ENCODE data around the gene JDP2.

JDP2 gene

DNA sequence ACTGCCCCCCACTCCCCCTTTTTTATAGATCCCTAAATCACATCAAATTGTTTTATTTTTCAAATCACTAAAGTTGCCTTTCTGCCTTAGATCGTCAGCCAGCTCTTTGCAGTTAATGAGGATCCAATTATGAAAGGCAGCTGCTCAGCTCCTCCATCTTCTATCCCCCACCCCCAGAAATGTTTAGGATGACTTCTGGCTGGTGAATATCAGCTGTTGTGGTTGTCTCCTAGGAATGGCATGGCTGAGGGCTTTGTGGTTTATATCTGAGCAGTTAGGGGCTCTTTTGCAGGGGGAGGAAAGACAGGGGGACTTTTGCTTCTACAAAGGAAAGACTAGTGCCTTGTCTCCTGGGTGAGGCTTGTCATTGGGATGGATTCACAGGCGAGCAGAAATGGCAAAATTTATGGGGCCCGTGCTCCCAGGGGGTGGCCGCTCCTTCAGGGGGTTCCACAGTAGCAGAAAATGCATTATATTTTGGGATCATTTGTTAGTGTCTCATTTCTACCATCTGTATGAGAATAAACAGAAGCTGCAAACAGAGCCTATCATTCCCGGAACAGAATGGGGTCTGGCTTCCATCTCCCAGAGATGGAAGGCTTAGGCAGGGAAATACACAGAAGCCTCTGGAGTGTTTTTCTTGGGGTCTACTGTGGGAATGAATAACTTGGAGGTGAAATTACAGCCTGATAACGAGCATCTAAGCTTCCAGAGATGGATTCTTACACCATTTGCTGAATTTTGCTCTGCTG lies 6.5 kb downstream of the JDP2 start:
- no peak for DNase-seq (ENCODE audit: extremely low spot score)
- ChIA-PET POLR2A (no interaction called here), CTCF (no interaction called here)
- TF ChIP-seq HDGF (IDR thresholded peaks at IDR 0.05; ENCODE audit: borderline replicate concordance) (no peak), CTBP1 (IDR thresholded peaks at IDR 0.05; ENCODE audit: borderline replicate concordance) (no peak), ELF4 (IDR thresholded peaks at IDR 0.05) (no peak), SUZ12 (IDR thresholded peaks at IDR 0.05) (no peak), FOXA1 (IDR thresholded peaks at IDR 0.05) (no peak), FOXM1 (IDR thresholded peaks at IDR 0.05; ENCODE audit: borderline replicate concordance) (no peak)

DNA sequence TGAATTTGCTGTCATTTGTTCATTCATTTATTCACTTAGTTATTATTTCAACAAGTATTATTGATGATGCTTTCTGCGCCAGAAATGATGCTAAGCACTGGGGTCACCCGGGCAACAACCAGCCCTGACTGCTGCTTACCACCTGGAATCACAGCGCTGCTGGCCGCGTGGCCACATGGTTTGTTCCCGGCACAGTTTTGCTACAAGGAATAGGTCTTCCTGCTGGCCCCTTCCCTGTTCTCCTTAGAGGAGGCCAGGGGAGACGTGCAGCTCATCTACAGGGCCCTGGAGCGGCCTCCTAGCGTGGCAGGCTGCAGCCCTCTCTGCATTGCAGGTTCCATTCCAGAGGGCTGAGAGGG lies 7.0 kb downstream of the JDP2 start:
- ChIA-PET CTCF (no interaction called here), POLR2A (no interaction called here)
- no peak for DNase-seq (ENCODE audit: extremely low spot score)
- no peak for TF ChIP-seq L3MBTL2 (conservative IDR thresholded peaks at IDR 0.05)
- no peak for TF ChIP-seq CTBP1 (IDR thresholded peaks at IDR 0.05; ENCODE audit: borderline replicate concordance)

DNA sequence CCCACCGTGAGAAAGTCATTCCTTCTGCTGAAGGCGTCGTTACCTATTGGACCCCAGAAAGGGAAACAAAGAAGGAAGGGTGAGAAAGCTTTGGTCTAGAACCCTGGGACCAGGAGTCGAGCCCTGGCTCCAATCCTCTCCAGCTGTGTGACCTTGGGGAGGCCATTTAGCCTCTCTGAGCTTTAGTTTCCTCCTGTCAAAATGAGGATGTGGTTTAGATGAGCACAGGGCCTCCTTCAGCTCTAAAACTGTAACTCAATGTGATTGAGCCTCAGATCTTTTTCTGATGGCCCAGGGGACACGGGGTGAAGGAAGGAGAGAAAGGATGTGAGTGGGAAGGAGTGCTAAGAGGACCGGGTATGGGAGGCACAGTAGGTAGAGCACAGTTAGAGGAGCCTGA lies 7.7 kb downstream of the JDP2 start:
- ChIA-PET POLR2A (no interaction called here), CTCF (no interaction called here)
- no peak for TF ChIP-seq FOXK2 (IDR thresholded peaks at IDR 0.05)
- TF ChIP-seq LEF1 (IDR thresholded peaks at IDR 0.05; ENCODE audit: borderline replicate concordance): no peak
- no peak for TF ChIP-seq ZNF384 (IDR thresholded peaks at IDR 0.05)
- no peak for TF ChIP-seq BHLHE40 (IDR thresholded peaks at IDR 0.05; ENCODE audit: borderline replicate concordance)
- TF ChIP-seq HDGF (IDR thresholded peaks at IDR 0.05; ENCODE audit: borderline replicate concordance): no peak
- no peak for TF ChIP-seq TARDBP (IDR thresholded peaks at IDR 0.05)
- no peak for TF ChIP-seq SUZ12 (IDR thresholded peaks at IDR 0.05)
- no peak for TF ChIP-seq ARNT (IDR thresholded peaks at IDR 0.05)
- TF ChIP-seq, protein P1, sequence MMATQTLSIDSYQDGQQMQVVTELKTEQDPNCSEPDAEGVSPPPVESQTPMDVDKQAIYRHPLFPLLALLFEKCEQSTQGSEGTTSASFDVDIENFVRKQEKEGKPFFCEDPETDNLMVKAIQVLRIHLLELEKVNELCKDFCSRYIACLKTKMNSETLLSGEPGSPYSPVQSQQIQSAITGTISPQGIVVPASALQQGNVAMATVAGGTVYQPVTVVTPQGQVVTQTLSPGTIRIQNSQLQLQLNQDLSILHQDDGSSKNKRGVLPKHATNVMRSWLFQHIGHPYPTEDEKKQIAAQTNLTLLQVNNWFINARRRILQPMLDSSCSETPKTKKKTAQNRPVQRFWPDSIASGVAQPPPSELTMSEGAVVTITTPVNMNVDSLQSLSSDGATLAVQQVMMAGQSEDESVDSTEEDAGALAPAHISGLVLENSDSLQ (IDR thresholded peaks at IDR 0.05): no peak
- TF ChIP-seq FOXA1 (IDR thresholded peaks at IDR 0.05): no peak
- no peak for TF ChIP-seq NFRKB (IDR thresholded peaks at IDR 0.05)
- TF ChIP-seq CTBP1 (IDR thresholded peaks at IDR 0.05; ENCODE audit: borderline replicate concordance): no peak
- no peak for TF ChIP-seq FOXM1 (IDR thresholded peaks at IDR 0.05; ENCODE audit: borderline replicate concordance)
- no peak for DNase-seq (ENCODE audit: extremely low spot score)

DNA sequence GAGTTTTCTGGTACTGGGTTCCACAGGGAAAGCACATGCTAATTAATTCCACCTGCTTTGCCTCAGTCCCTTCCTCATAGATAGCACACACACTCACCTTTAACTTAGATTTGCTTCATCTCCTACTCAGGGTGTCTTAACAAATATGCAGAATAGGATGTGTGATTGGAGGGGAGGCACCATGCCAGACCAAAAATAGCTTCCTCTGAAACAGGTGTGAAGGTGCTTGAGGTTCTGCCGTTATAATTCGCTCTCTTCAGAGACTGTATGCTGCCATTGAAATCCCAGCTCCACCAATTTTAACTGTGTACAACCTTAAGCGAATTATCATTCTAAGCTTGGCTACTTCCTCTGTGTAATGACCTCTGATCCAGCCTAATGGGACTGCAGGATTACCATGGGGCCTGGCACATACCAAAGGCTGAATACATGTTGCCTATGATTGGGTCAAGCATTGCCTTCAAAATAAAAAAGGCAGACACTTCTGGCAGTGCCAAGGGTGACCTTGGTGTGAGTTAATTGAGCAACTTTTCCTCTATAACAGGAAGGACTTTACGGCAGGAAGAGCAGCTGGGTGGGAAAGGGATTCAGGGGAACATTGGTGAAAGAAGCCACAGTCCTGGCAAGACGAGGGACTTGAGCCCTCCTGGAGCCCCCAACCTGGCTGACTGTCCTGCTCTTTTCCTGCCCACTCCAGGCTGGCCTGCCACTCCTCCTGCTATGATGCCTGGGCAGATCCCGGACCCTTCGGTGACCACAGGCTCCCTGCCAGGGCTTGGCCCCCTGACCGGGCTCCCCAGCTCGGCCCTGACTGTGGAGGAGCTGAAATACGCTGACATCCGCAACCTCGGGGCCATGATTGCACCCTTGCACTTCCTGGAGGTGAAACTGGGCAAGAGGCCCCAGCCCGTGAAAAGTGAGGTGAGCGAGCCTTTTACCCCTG lies 9.7 kb downstream of the JDP2 start:
- ChIA-PET CTCF (no interaction called here), POLR2A (interaction anchor here (1.1 kb wide), 1 partner anchor 160 kb away, joined by 3 read pairs; no protein-coding TSS in a partner anchor)
- DNase-seq (ENCODE audit: extremely low spot score): no peak

DNA sequence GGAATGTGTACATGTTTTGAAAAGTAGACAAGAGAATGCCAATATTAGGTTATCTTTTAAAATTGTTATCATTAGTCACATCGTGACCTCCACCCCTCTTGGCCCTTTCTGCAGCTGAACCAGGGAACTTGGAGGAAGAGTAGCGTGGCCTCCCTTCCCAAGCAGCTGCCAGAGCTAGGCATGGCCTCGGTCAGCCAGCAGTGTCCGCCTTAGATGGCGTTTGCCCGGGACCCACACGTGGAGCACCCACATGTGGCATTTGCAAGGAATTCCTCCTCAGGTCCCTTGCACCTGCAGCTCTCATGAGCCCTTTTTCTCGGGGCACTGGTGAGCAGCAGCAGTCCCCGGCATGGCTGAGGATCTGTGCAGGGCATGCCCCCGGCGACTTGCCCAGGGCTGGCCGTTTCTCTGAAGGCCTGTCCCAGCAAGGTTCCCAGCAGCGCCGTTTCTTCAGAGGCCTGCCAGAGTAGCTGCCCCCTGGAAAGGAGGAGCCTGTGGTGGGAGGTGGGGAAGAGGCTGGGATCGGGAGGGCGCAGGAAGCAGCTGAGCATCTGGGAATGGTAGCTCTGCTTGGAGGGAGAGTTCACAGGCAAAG lies 10.8 kb downstream of the JDP2 start:
- TF ChIP-seq FOXA1 (IDR thresholded peaks at IDR 0.05) (no peak), HDGF (IDR thresholded peaks at IDR 0.05; ENCODE audit: borderline replicate concordance) (no peak), FOXK2 (IDR thresholded peaks at IDR 0.05) (no peak), SUZ12 (IDR thresholded peaks at IDR 0.05) (no peak), ARNT (IDR thresholded peaks at IDR 0.05) (no peak), TARDBP (IDR thresholded peaks at IDR 0.05) (no peak), CTBP1 (IDR thresholded peaks at IDR 0.05; ENCODE audit: borderline replicate concordance) (no peak), ELF4 (IDR thresholded peaks at IDR 0.05) (no peak), ZNF384 (IDR thresholded peaks at IDR 0.05) (no peak), NFRKB (IDR thresholded peaks at IDR 0.05) (no peak), FOXM1 (IDR thresholded peaks at IDR 0.05; ENCODE audit: borderline replicate concordance) (no peak), L3MBTL2 (conservative IDR thresholded peaks at IDR 0.05) (no peak), LEF1 (IDR thresholded peaks at IDR 0.05; ENCODE audit: borderline replicate concordance) (no peak)
- ChIA-PET POLR2A (no interaction called here), CTCF (no interaction called here)
- no peak for DNase-seq (ENCODE audit: extremely low spot score)

More for the DNA sequence above, 9.7 kb downstream of the JDP2 start:
- no peak for TF ChIP-seq ARNT (IDR thresholded peaks at IDR 0.05)
- TF ChIP-seq L3MBTL2 (conservative IDR thresholded peaks at IDR 0.05): no peak
- TF ChIP-seq NFRKB (IDR thresholded peaks at IDR 0.05): no peak

DNA sequence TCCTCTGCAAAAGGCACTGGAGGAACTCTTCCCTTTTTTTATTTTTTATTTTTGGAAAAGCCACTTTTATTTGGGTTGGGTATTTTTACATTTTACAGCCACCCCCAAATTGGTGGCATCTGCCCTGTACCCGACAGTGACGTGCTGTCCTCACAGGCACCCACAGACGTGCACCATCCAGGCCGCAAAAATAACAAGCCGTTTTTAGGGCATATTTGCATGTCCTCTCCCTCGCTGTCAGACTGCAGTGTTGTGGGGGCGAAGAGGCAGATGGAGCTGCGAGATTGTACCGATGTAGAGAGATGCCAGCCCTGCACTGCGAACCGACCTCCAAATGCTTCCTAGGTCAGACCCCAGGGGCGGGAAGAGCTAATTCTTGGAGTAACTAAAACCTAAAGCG lies 12.2 kb downstream of the JDP2 start:
- POLR2A ChIA-PET: interaction anchor here (0.8 to 0.9 kb wide), 2 partner anchors 12 to 21 kb away, joined by 3 read pairs; partner anchors contain the start of gene JDP2
- TF ChIP-seq ELF4 (IDR thresholded peaks at IDR 0.05) (no peak), FOXK2 (IDR thresholded peaks at IDR 0.05) (no peak), FOXM1 (IDR thresholded peaks at IDR 0.05; ENCODE audit: borderline replicate concordance) (no peak), FOXA1 (IDR thresholded peaks at IDR 0.05) (no peak), L3MBTL2 (conservative IDR thresholded peaks at IDR 0.05) (no peak), NFRKB (IDR thresholded peaks at IDR 0.05) (no peak), HDGF (IDR thresholded peaks at IDR 0.05; ENCODE audit: borderline replicate concordance) (no peak), ZNF384 (IDR thresholded peaks at IDR 0.05) (no peak), BHLHE40 (IDR thresholded peaks at IDR 0.05; ENCODE audit: borderline replicate concordance) (no peak), ARNT (IDR thresholded peaks at IDR 0.05) (no peak), TARDBP (IDR thresholded peaks at IDR 0.05) (no peak), LEF1 (IDR thresholded peaks at IDR 0.05; ENCODE audit: borderline replicate concordance) (no peak), SP1 (IDR thresholded peaks at IDR 0.05) (no peak), CTBP1 (IDR thresholded peaks at IDR 0.05; ENCODE audit: borderline replicate concordance) (no peak), SUZ12 (IDR thresholded peaks at IDR 0.05) (no peak)
- TF ChIP-seq, protein P1 (IDR thresholded peaks at IDR 0.05): no peak
- DNase-seq (ENCODE audit: extremely low spot score): no peak
- CTCF ChIA-PET: no interaction called here

Measured in HEK293T (cell line).